ENCODE results near the gene ASIC4. TPM values are rescaled to one million over a fixed set of nuclear protein-coding genes. Genes with fewer than 3 reads are reported as not detected.

Gene ASIC4
- total RNA-seq, 1 donor, result not detected

DNA sequence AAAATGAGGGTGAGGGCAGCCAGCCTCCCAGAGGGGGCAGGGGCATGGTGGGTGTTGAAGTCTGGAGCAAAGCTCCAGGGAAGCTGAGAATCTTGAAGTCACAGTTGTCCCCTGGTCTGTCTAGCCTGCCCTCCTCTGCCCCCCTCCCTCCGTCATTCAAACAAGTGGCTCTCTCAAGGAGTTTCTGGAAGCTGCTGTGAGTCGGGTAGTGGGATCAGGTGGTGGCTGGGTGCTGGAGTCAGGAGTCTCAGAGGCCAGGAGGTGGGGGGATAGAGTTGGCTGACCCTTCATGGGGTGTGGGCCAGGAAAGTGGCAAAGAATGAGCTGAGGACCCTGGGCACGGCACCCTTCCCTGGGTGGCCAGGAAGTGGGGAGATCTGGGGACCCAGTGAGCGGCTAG, 495 bp upstream of the ASIC4 start:
- peaks cover 42% of the 10 kb centered on the region for H3K27me3 ChIP-seq (ENCODE audit: insufficient read depth, low read length)
- peaks cover 11% of the 10 kb centered on the region for H3K4me1 ChIP-seq (ENCODE audit: insufficient read depth, low read length)
- no peak overlapping the region for H3K4me3 ChIP-seq (ENCODE audit: low read length)
- H3K9me3 ChIP-seq (ENCODE audit: low read depth, low read length), result no peaks in the 10 kb centered on the region

DNA sequence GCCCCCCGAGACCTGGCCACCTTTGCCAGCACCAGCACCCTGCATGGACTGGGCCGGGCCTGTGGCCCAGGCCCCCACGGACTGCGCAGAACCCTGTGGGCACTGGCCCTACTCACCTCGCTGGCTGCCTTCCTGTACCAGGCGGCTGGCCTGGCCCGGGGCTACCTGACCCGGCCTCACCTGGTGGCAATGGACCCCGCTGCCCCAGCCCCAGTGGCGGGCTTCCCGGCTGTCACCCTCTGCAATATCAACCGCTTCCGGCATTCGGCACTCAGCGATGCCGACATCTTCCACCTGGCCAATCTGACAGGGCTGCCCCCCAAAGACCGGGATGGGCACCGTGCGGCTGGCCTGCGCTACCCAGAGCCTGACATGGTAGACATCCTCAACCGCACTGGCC, 554 bp downstream of the ASIC4 start:
- Histone ChIP-seq H3K4me3 (ENCODE audit: low read length) (no peak overlapping the region), H3K4me1 (ENCODE audit: insufficient read depth, low read length) (peaks cover 7% of the 10 kb centered on the region), H3K9me3 (ENCODE audit: low read depth, low read length) (no peaks in the 10 kb centered on the region), H3K27me3 (ENCODE audit: insufficient read depth, low read length) (peaks cover 38% of the 10 kb centered on the region)

DNA sequence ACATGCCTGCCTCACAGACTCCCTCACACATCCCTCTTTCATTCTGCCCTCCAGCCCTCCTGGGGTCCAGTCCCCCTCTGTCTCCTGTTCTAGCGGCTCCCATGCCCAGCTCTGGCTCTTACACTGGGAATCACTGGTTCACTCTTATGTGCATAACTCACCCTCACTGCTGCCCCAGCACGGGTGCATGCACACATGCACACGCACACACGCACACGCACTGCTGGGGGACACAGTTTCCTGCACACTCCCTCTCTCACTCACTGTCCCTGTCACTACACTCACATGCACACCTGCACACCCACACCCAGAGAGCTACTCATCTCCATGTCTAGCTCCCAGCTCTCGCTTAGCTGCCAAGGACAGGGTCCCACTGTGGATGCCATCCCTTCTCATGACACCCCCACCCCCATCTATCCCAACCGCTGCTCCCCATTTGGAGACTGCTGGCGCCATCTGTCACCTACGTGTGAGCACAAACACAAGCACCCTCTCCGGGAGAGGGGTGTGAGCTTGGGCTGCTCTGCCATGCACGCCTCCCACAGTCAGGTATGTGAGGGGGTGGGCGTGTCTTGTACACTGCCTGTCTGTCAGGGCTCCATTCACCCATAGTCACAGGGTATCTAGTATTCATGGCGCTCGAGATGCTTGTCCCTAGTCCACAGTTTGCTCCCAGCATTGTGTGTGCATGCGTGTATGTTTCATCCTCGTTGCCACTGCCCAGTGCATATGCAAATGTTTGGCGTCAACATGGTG, 1.8 kb downstream of the ASIC4 start:
- no peak overlapping the region for H3K4me3 ChIP-seq (ENCODE audit: low read length)
- H3K9me3 ChIP-seq (ENCODE audit: low read depth, low read length), result no peaks in the 10 kb centered on the region
- no peaks in the 10 kb centered on the region for H3K4me1 ChIP-seq (ENCODE audit: insufficient read depth, low read length)
- H3K27me3 ChIP-seq (ENCODE audit: insufficient read depth, low read length), result peaks cover 36% of the 10 kb centered on the region

DNA sequence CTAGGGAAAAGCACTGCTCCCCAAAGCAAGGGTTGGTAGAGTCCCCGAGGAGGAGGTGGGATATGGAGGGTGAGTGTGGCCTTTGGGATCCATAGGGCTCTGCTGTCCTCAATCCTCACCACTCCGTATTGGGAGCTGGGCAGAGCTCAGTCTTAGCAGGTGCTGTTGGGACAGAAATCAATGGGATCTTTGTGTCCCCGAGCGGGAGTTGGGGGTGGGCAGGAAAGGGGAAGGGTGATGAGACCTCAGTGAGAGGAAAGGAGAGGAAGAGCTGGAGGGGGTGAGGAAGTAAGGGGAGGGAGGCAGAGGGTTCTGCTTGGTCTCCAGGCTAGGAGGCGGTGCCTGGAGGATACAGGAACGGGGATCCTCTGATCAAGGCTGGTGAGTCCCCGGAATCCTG, 2.6 kb downstream of the ASIC4 start:
- H3K4me1 ChIP-seq (ENCODE audit: insufficient read depth, low read length), result no peaks in the 10 kb centered on the region
- peaks cover 40% of the 10 kb centered on the region for H3K27me3 ChIP-seq (ENCODE audit: insufficient read depth, low read length)
- no peaks in the 10 kb centered on the region for H3K9me3 ChIP-seq (ENCODE audit: low read depth, low read length)
- H3K4me3 ChIP-seq (ENCODE audit: low read length), result no peak overlapping the region

DNA sequence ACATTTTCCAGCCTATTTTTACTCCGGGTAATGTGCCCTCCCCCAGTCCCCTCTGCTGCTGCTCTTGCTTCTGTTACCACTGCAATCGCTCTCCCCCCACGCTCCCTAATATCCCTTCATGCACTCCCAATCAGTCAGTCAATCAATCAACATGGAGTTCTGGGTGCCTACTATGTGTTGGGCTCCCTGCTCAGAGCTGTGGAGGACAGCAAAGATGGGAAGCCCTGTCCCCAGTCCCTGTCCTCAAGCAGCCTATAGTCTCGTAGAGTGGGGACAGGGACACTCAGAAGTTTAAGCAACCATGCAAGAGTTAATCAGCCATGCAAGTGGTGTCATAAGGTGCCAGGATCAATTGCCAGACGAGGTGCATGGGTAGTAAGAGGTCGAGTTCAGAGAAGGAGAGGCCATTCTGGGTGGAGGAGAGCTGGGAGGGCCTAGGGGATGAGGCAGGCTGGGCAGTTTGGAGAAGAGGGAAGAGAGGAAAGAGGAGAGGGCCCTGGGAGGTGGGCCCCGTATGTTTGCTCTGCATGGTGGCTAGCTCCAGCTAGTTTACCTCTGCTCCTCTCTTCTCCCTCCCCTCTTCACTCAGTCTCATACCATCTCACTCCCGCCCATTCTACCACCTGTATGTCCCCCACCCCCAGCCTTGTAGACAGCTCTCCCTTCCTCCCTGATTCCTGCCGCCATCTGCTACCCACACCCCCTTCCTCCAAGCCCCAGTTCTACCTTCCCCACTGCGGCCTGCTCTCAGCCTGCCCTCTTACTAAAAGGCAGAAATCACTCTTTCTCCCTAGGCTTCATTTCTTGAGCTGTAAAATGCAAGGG, 3.9 kb downstream of the ASIC4 start:
- H3K4me3 ChIP-seq (ENCODE audit: low read length), result no peak overlapping the region
- no peaks in the 10 kb centered on the region for H3K4me1 ChIP-seq (ENCODE audit: insufficient read depth, low read length)
- H3K9me3 ChIP-seq (ENCODE audit: low read depth, low read length), result no peaks in the 10 kb centered on the region
- peaks cover 36% of the 10 kb centered on the region for H3K27me3 ChIP-seq (ENCODE audit: insufficient read depth, low read length)

DNA sequence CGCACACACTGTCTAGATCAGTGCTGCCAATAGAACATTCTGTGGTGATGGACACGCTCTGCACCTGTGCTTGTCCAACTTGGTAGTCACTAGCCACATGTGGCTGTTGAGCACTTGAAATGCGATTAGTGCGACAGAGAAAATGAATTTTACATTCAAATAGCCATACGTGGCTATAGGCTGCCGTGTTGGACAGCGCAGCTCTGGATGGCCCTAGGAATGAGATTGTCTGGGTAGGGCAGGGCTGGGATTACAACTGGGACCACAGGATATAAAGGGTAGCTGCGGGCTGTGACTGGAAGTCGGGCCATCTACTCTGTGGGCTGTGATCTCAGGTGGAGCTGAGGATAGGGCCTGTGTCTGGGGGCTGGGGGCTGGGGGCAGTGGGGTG, 5.2 kb downstream of the ASIC4 start:
- Histone ChIP-seq H3K4me3 (ENCODE audit: low read length) (no peak overlapping the region), H3K9me3 (ENCODE audit: low read depth, low read length) (no peaks in the 10 kb centered on the region), H3K4me1 (ENCODE audit: insufficient read depth, low read length) (no peaks in the 10 kb centered on the region), H3K27me3 (ENCODE audit: insufficient read depth, low read length) (peaks cover 38% of the 10 kb centered on the region)

DNA sequence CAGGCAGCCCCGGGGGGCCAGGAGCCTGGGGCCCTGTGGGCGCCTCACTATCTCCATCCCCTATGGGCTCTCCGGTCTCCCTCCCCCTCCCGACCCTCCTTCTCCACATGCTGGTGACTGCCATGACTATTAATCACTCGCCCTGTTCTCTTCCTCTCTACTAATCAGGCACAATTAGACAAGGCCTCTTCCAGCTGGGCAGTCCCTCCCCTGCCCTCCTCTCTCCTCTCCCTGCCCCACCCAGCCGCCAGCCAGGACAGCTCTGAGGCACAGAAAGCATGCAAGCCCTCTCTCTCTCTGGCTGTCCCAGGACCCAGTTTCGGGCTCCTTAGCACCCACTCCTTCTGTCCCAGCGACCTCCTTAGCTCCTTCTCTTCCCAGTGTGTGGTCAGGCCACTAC, 5.8 kb downstream of the ASIC4 start:
- H3K27me3 ChIP-seq (ENCODE audit: insufficient read depth, low read length), result peaks cover 39% of the 10 kb centered on the region
- no peaks in the 10 kb centered on the region for H3K9me3 ChIP-seq (ENCODE audit: low read depth, low read length)
- no peaks in the 10 kb centered on the region for H3K4me1 ChIP-seq (ENCODE audit: insufficient read depth, low read length)

DNA sequence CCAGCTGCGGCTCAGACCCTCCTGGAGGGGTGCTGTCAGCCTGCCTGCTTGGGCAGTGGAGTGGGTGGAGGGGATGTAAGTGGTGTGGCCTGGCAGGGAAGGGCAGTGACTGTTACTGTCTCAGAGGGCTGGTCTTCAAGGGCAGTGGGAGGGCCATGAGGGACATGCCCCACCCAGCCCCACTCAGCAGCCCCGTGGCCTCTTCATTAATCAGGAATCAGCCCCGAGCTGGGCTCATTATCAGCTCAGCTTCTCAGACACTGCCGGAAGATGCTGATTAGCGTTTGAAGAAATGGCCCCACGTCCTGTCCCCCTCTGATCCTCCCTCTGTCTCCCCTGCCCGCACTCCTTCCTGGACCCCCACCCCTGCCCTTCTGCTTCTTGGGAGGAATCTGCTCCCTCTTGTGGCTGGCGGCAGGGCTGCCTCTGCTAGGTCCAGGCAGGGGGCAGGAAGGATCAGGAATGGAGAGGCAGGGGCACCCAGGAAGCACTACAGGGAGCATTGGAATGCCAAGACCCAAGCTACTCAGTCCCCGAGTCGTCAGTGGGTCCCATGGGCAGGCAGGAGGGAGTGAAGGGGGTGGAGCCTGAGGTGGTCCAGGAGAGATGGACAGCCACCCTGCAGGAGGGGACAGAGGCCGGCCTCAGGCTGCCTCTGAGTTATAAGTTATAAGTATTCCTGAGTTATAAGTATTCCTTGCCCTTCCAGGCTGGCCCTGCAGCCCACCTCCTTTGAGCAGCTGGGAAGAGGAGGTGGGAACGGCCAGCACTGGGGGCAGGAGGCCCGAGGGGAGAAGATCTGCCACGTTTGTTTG, 7.0 kb downstream of the ASIC4 start:
- H3K27me3 ChIP-seq (ENCODE audit: insufficient read depth, low read length), result peaks cover 42% of the 10 kb centered on the region
- H3K4me3 ChIP-seq (ENCODE audit: low read length), result no peak overlapping the region
- H3K4me1 ChIP-seq (ENCODE audit: insufficient read depth, low read length), result no peaks in the 10 kb centered on the region
- H3K9me3 ChIP-seq (ENCODE audit: low read depth, low read length), result no peaks in the 10 kb centered on the region

More for the DNA sequence above, 5.8 kb downstream of the ASIC4 start:
- H3K4me3 ChIP-seq (ENCODE audit: low read length), result no peak overlapping the region

DNA sequence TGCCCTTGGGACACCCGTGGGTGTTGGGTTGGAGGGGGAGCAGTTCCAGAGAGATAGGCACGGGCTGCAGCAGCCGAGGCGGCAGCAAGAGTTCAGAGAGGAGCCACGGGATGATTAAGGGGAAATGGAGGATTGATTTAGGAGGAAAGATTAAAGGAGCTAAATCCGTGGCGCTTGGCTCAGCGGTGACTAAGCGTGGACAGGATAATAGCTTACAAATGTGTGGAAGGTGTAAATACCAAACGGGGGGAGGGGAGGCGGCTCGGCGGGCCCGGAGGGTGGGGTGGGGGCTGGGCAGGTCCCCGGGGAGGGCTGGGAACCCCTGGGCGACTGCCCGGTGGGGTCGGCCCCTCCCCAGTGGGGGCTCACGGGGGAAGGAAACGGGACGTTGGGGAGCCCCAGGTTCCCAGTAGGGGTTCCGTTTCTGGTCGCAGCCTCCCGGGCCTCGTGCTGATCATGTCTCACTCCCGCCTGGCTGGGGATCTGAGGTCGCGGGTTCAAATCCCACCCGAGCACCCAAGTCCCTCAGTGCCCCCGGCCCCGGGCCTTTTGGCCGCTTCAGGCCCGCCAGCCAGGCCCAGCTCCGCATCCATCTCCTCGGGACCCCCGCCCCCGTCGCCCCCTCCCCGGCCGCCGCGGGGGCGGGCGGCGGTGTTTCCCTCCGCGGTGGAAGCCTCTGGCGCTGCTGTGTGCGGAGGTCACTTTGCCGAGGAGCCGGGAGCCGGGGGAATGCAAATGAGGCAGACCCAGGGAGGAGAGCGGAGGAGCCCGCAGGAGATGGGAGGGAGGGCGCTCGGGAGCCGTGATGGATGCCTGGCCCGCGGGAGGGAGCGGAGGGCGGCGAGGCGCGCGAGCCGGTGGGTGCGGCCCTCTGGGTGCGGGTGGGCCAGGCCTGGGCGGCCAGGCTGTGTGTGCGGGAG, 8.1 kb downstream of the ASIC4 start:
- peaks cover 42% of the 10 kb centered on the region for H3K27me3 ChIP-seq (ENCODE audit: insufficient read depth, low read length)
- no peaks in the 10 kb centered on the region for H3K4me1 ChIP-seq (ENCODE audit: insufficient read depth, low read length)
- H3K9me3 ChIP-seq (ENCODE audit: low read depth, low read length), result no peaks in the 10 kb centered on the region
- no peak overlapping the region for H3K4me3 ChIP-seq (ENCODE audit: low read length)

DNA sequence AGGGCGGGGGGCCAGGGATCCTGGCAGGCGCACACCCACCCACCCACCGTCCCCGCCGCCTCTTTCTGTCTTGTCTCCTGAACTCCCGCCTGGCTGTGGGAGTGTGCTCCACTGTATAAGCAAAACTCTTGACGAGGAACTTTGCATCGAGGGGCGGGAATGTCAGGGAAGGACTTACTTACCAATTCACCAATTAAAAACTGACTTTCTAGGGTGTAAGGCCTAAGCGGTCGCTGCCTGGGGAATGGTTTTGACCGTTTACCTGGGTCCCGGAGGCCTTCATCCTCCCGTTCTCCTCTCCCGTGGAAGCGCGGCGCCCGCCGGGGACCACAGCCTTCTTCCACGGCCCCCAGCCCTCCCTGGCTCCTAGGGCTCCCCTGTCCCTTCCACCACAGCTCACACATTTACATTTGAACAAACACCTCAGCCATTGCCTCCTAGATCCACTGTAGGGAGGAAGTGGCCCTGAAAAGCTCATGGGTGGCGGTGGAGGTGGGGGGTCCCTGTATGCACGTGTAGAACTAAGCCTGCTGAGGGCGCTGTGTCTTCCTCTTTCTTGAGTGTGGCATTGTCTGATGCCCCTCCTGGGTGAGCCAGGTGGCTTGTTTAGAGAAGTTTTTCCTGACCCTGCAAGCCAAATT, 8.9 kb downstream of the ASIC4 start:
- no peaks in the 10 kb centered on the region for H3K4me1 ChIP-seq (ENCODE audit: insufficient read depth, low read length)
- H3K9me3 ChIP-seq (ENCODE audit: low read depth, low read length), result no peaks in the 10 kb centered on the region
- no peak overlapping the region for H3K4me3 ChIP-seq (ENCODE audit: low read length)
- peaks cover 45% of the 10 kb centered on the region for H3K27me3 ChIP-seq (ENCODE audit: insufficient read depth, low read length)

DNA sequence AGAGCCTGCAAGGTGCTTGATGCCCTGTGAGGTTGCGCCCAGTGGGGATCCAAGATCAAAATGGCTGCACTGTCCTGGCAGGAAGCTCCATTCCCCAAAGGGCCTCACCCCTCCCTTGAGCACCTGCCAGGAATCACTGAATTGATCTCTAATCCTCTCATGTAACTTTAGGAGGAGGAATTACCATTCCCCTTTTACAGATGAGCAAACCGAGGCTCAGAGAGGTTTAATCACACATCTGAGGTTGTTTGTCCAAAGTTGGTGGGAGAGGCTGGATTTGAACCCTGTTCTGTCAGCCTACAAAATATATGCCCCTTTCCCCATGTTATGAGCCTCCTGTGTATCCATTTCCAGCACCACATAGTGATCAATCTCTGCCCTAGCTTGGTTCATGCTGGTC, 10.5 kb downstream of the ASIC4 start:
- H3K4me3 ChIP-seq (ENCODE audit: low read length), result no peak overlapping the region
- no peaks in the 10 kb centered on the region for H3K9me3 ChIP-seq (ENCODE audit: low read depth, low read length)
- H3K4me1 ChIP-seq (ENCODE audit: insufficient read depth, low read length), result no peaks in the 10 kb centered on the region
- peaks cover 56% of the 10 kb centered on the region for H3K27me3 ChIP-seq (ENCODE audit: insufficient read depth, low read length)

DNA sequence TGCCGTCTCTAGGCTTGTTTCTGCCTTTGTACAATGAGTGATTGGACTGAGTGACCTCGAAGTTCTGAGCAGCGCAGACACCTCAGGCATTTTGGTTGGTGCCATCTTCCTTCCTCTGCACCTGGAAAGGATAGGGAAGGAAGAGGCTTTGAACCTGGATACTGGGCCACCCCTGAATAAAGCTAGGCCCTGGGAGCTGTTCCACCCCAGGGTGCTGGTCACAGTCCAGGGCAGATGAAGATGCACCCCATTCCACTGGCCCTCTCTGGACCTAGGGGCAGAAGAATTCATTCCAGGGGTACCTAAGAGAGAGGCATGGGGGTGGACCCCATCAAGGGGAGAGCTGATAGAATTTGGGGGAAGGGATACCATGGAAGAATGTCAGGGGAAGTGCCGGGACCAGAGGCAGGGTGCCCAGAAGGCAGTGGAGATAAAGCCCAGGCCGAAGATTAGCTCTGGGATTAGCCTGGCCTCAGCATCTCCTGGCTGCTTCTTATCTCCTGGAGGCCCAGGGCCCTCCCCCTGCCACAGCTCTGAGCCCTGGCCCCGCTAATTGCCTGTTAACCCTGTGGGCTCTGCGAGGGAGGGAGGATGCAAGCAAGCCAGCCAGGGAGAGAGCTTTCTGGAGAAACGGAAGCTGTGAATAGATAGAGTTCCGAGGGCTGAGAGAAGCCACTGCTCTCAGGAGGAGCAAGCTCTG, 11.4 kb downstream of the ASIC4 start:
- no peaks in the 10 kb centered on the region for H3K9me3 ChIP-seq (ENCODE audit: low read depth, low read length)
- no peaks in the 10 kb centered on the region for H3K4me1 ChIP-seq (ENCODE audit: insufficient read depth, low read length)
- no peak overlapping the region for H3K4me3 ChIP-seq (ENCODE audit: low read length)
- peaks cover 61% of the 10 kb centered on the region for H3K27me3 ChIP-seq (ENCODE audit: insufficient read depth, low read length)

DNA sequence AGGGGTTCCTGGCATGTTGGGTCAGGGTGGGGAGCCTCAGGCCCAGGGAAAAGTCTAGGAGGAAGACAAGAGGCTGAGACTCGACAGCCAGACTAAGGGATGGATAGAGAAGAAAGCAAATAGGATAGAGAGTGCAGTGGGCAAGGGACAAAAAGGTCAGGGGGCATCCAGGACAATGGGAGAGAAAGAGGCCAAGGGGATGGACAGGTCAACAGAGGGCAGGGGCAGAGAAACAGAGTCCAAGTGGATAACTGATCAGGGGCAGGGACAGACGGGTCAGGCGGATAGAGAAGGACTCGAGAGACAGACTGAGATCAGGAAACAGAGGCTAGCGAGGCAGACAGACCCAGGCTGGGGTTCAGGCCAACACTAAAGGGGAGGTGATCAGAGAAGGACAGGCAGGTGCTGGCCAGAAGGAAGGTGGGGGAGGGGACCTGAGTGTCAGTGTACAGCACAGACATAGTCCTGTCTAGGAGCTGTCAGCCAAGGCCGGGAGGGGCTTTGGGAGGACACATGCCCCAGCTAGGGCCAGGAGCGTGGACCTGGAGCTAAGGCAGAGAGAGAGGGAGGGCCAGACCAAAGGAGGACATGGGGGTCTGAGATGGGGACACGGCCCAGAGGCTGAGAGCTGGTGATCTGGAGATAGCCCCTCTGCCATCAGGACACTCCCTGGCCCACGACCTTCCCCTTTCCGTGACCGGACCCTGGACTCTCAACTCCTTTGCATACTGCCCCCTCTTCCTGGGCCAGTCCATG, 12.2 kb downstream of the ASIC4 start:
- peaks cover 55% of the 10 kb centered on the region for H3K27me3 ChIP-seq (ENCODE audit: insufficient read depth, low read length)
- H3K4me1 ChIP-seq (ENCODE audit: insufficient read depth, low read length), result no peaks in the 10 kb centered on the region
- no peaks in the 10 kb centered on the region for H3K9me3 ChIP-seq (ENCODE audit: low read depth, low read length)
- no peak overlapping the region for H3K4me3 ChIP-seq (ENCODE audit: low read length)

All from mononuclear cell (primary cell).